ENCODE measurements around the gene NMT1. TPM values are rescaled to one million over a fixed set of nuclear protein-coding genes. Genes with fewer than 3 reads are reported as not detected.
"Not testable (repeated sequence)": the region's sequence is repeated elsewhere in the genome, so short reads cannot be mapped to it uniquely, and the experiment has no call there.

Gene NMT1
- total and polyA plus RNA-seq, 7 experiments from 2014 or later = 37.5 to 136 (median 84.2) TPM

DNA sequence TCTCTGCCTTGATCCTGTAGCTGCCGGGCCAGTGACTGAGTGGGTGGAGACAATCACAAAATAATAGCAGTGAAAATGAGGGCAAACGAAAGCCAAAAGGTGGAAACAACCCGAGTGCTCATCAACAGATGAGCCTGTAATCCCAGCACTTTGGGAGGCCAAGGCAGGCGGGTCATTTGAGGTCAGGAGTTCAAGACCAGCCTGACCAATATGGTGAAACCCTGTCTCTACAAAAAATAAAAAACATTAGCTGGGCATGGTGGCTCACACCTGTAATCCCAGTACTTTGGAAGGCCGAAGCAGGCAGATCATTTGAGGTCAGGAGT is 63.6 kb downstream of the NMT1 start:
- DNase-seq; H3K27ac ChIP-seq (ENCODE audit: low read depth, low read length); H3K4me1 Mint-ChIP-seq; H3K4me3 Mint-ChIP-seq; ATAC-seq; POLR2A ChIA-PET; intact Hi-C loops (cut with micrococcal nuclease); H3K27me3 ChIP-seq (ENCODE audit: control insufficient read depth in 2 of 2, insufficient read depth in 2 of 2, low read length in 2 of 2); H3K36me3 Mint-ChIP-seq; H3K9me3 Mint-ChIP-seq; H3K4me3 ChIP-seq (ENCODE audit: low read length); H3K27ac Mint-ChIP-seq; H3K9me3 ChIP-seq (ENCODE audit: control insufficient read depth in 2 of 3, low read length in 3 of 3); H3K36me3 ChIP-seq (ENCODE audit: control insufficient read depth in 2 of 3, insufficient read depth in 3 of 3, low read length in 3 of 3); H3K4me1 ChIP-seq (ENCODE audit: control insufficient read depth in 2 of 2, insufficient read depth in 2 of 2, low read length in 2 of 2): not testable (repeated sequence)
- CTCF ChIA-PET = interaction anchor here (0.6 kb wide), 1 partner anchor 9 kb away, joined by 6 read pairs; no protein-coding TSS in a partner anchor
- H3K27me3 Mint-ChIP-seq = peaks cover 0 to 15% (median 6%) of the 10 kb centered on the region in 5 donors

DNA sequence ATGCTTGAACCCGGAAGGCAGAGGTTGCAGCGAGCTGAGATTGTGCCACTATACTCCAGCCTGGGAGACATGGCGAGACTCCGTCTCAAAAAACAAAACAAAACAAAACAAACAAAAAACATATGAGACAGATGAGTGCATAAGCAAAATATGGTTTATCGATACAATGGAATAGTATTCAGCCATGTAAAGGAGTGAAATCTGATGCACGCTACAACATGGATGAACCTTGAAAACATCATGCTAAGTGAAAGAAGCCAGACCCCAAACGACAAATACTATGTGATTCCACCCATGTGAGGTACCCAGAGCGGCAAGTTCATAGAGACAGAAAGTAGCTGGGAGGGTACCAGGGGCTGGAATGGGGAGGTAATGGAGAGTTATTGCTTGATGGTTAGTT is 64.4 kb downstream of the NMT1 start:
- Mint-ChIP-seq H3K27me3 (peaks cover 0 to 18% (median 6%) of the 10 kb centered on the region in 5 donors), H3K4me3 (no peak overlapping the region), H3K36me3 (no peaks in the 10 kb centered on the region), H3K9me3 (no peaks in the 10 kb centered on the region), H3K27ac (no peak overlapping the region), H3K4me1 (peaks cover 0 to 2% (median 0%) of the 10 kb centered on the region in 7 donors)
- Histone ChIP-seq H3K27ac (ENCODE audit: low read depth, low read length) (no peak overlapping the region), H3K9me3 (ENCODE audit: control insufficient read depth in 2 of 3, low read length in 3 of 3) (no peaks in the 10 kb centered on the region), H3K36me3 (ENCODE audit: control insufficient read depth in 2 of 3, insufficient read depth in 3 of 3, low read length in 3 of 3) (no peaks in the 10 kb centered on the region), H3K27me3 (ENCODE audit: control insufficient read depth in 2 of 2, insufficient read depth in 2 of 2, low read length in 2 of 2) (no peaks in the 10 kb centered on the region), H3K4me1 (ENCODE audit: control insufficient read depth in 2 of 2, insufficient read depth in 2 of 2, low read length in 2 of 2) (no peaks in the 10 kb centered on the region), H3K4me3 (ENCODE audit: low read length) (no peak overlapping the region)
- intact Hi-C loops (cut with micrococcal nuclease) = no loop called here
- no peak for DNase-seq
- ChIA-PET CTCF (no interaction called here), POLR2A (no interaction called here)
- no peak for ATAC-seq

DNA sequence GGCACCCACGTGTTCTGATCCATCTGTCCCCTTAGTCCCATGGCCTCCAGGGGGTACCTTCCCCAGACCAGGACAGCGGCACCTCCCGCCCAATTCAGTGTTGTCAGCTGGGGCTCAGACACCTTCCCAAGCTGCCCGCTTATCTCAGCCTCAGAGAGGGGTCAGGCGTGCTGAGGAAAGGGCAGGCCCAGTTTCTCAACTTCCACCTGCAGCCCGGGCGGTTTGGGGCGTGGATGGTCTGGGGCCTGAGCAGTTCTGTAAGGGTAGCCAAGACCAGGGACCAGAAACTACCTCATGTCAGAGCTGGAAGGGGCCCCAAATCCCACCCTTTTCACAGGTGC is 66.1 kb downstream of the NMT1 start:
- ChIA-PET POLR2A (no interaction called here), CTCF (interaction anchor here (0.6 to 1.1 kb wide), 2 partner anchors 8 to 30 kb away, joined by 3 to 5 read pairs; partner anchors contain the start of gene ACBD4)
- Histone ChIP-seq H3K27me3 (ENCODE audit: control insufficient read depth in 2 of 2, insufficient read depth in 2 of 2, low read length in 2 of 2) (no peaks in the 10 kb centered on the region), H3K27ac (ENCODE audit: low read depth, low read length) (no peak overlapping the region), H3K4me1 (ENCODE audit: control insufficient read depth in 2 of 2, insufficient read depth in 2 of 2, low read length in 2 of 2) (no peaks in the 10 kb centered on the region), H3K4me3 (ENCODE audit: low read length) (no peak overlapping the region), H3K36me3 (ENCODE audit: control insufficient read depth in 2 of 3, insufficient read depth in 3 of 3, low read length in 3 of 3) (no peaks in the 10 kb centered on the region), H3K9me3 (ENCODE audit: control insufficient read depth in 2 of 3, low read length in 3 of 3) (no peaks in the 10 kb centered on the region)
- ATAC-seq (no peak), DNase-seq (no peak)
- Mint-ChIP-seq H3K9me3 (no peaks in the 10 kb centered on the region), H3K36me3 (no peaks in the 10 kb centered on the region), H3K27me3 (peaks cover 0 to 17% (median 0%) of the 10 kb centered on the region in 5 donors), H3K27ac (peak overlapping the region in 1 of 9 donors; percentile 21), H3K4me1 (peaks cover 0 to 4% (median 0%) of the 10 kb centered on the region in 7 donors), H3K4me3 (no peak overlapping the region)
- intact Hi-C loops (cut with micrococcal nuclease) = no loop called here

DNA sequence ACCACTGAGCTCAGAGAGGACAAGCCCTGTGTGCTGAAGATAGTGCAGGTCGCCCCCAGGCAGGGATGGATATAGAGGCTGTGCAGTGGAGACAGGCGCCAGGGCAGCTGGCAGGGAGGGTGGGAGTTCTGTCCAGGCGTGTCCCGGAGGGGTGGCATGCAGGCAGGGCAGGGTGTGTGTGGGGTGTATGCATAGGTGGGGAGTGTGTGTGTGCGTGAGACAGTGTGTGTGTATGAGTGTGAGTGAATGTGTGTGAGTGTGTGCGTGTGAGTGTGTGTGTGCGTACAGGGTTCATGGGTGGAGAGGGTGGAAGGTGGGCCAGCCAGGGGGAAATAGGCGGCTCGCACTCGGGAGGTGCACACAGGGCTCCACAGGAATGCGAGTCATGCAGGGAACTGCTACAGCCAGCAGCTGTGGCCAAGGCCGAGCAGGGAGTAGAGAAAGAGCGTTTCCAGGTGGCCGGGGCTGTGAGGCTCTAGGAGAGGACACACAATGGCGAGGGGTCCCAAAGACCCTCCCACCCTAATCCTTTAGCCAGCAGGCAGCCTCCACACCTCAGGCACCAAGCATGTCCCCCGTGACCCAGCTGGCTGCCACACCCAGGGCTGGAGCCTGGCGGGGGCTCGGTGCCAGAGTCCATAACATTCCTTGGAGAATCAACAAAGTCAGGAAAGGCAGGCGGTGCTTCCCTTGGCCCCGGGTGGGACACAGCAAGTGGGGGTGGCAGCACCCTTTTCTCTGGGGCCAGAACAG is 66.6 kb downstream of the NMT1 start:
- H3K27ac Mint-ChIP-seq = no peak overlapping the region
- no peak overlapping the region for H3K4me3 ChIP-seq (ENCODE audit: low read length)
- H3K9me3 ChIP-seq (ENCODE audit: control insufficient read depth in 2 of 3, low read length in 3 of 3) = no peaks in the 10 kb centered on the region
- no peaks in the 10 kb centered on the region for H3K9me3 Mint-ChIP-seq
- H3K27ac ChIP-seq (ENCODE audit: low read depth, low read length) = no peak overlapping the region
- DNase-seq (no peak), ATAC-seq (no peak)
- peaks cover 0 to 4% (median 0%) of the 10 kb centered on the region in 7 donors for H3K4me1 Mint-ChIP-seq
- H3K36me3 ChIP-seq (ENCODE audit: control insufficient read depth in 2 of 3, insufficient read depth in 3 of 3, low read length in 3 of 3) = peaks cover 0 to 2% (median 0%) of the 10 kb centered on the region in 3 experiments
- H3K27me3 Mint-ChIP-seq = peaks cover 0 to 14% (median 0%) of the 10 kb centered on the region in 5 donors
- no peaks in the 10 kb centered on the region for H3K4me1 ChIP-seq (ENCODE audit: control insufficient read depth in 2 of 2, insufficient read depth in 2 of 2, low read length in 2 of 2)
- no peaks in the 10 kb centered on the region for H3K27me3 ChIP-seq (ENCODE audit: control insufficient read depth in 2 of 2, insufficient read depth in 2 of 2, low read length in 2 of 2)
- H3K36me3 Mint-ChIP-seq = no peaks in the 10 kb centered on the region
- ChIA-PET CTCF (interaction anchor here (0.6 to 1.1 kb wide), 2 partner anchors 8 to 30 kb away, joined by 3 to 5 read pairs; partner anchors contain the start of gene ACBD4), POLR2A (interaction anchor here (13.3 kb wide), 1 partner anchor 21 kb away, joined by 232 read pairs; the partner anchor contains the start of gene HEXIM1)
- H3K4me3 Mint-ChIP-seq = no peak overlapping the region
- intact Hi-C loops (cut with micrococcal nuclease) = no loop called here

DNA sequence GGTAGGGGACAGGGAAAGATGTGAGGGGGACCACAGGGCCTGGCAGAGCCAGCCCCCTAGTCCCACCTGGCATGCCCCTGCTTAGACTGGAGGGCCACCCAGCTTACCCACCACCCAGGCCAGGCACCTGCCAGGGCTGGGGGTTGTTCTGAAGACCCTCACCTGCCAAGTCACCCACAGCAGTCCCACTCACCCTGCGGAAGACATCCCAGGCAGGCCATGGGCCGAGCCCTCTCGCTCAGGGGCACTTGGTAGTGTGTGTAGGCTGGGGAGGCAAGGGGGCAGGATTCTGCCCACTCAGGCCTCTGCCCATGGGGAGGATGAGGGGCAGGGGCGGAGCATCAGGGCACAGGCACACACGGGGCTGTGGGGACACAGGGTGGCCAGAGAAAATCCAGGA is 67.2 kb downstream of the NMT1 start:
- H3K4me3 Mint-ChIP-seq = no peak overlapping the region
- CTCF ChIA-PET = no interaction called here
- Histone ChIP-seq H3K9me3 (ENCODE audit: control insufficient read depth in 2 of 3, low read length in 3 of 3) (no peaks in the 10 kb centered on the region), H3K36me3 (ENCODE audit: control insufficient read depth in 2 of 3, insufficient read depth in 3 of 3, low read length in 3 of 3) (peaks cover 0 to 7% (median 0%) of the 10 kb centered on the region in 3 experiments), H3K27me3 (ENCODE audit: control insufficient read depth in 2 of 2, insufficient read depth in 2 of 2, low read length in 2 of 2) (no peaks in the 10 kb centered on the region), H3K27ac (ENCODE audit: low read depth, low read length) (no peak overlapping the region), H3K4me1 (ENCODE audit: control insufficient read depth in 2 of 2, insufficient read depth in 2 of 2, low read length in 2 of 2) (no peaks in the 10 kb centered on the region), H3K4me3 (ENCODE audit: low read length) (no peak overlapping the region)
- POLR2A ChIA-PET = interaction anchor here (13.3 kb wide), 1 partner anchor 20 kb away, joined by 232 read pairs; the partner anchor contains the start of gene HEXIM1
- H3K36me3 Mint-ChIP-seq = no peaks in the 10 kb centered on the region
- H3K27ac Mint-ChIP-seq = no peak overlapping the region
- DNase-seq (no peak), ATAC-seq (no peak)
- intact Hi-C loops (cut with micrococcal nuclease) = no loop called here
- peaks cover 0 to 10% (median 0%) of the 10 kb centered on the region in 5 donors for H3K27me3 Mint-ChIP-seq
- H3K4me1 Mint-ChIP-seq = peaks cover 0 to 4% (median 0%) of the 10 kb centered on the region in 7 donors
- H3K9me3 Mint-ChIP-seq = no peaks in the 10 kb centered on the region

DNA sequence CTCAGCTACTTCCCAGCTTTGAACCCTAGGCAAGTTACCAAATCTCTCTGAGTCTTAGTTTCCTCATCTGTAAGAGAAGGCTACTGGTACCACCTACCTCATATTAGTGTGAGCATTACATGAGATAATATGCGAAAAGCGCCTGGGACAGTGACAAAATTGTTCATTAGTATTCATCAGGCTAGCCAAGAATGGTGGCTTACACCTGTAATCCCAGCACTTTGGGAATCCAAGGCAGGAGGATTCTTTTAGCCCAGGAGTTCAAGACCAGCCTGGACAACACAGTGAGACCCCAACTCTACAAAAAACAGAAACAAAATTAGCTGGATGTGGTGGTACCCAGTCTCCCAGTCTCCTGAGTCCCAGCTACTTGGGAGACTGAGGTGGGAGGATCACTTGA is 67.9 kb downstream of the NMT1 start:
- ATAC-seq (no peak), DNase-seq (no peak)
- Mint-ChIP-seq H3K4me1 (peaks cover 2 to 6% (median 5%) of the 10 kb centered on the region in 7 donors), H3K27me3 (peaks cover 0 to 10% (median 0%) of the 10 kb centered on the region in 5 donors), H3K4me3 (no peak overlapping the region), H3K9me3 (no peaks in the 10 kb centered on the region), H3K36me3 (no peaks in the 10 kb centered on the region), H3K27ac (no peak overlapping the region)
- Histone ChIP-seq H3K9me3 (ENCODE audit: control insufficient read depth in 2 of 3, low read length in 3 of 3) (no peaks in the 10 kb centered on the region), H3K27me3 (ENCODE audit: control insufficient read depth in 2 of 2, insufficient read depth in 2 of 2, low read length in 2 of 2) (no peaks in the 10 kb centered on the region), H3K27ac (ENCODE audit: low read depth, low read length) (no peak overlapping the region), H3K4me3 (ENCODE audit: low read length) (no peak overlapping the region), H3K36me3 (ENCODE audit: control insufficient read depth in 2 of 3, insufficient read depth in 3 of 3, low read length in 3 of 3) (peaks cover 0 to 7% (median 0%) of the 10 kb centered on the region in 3 experiments), H3K4me1 (ENCODE audit: control insufficient read depth in 2 of 2, insufficient read depth in 2 of 2, low read length in 2 of 2) (no peaks in the 10 kb centered on the region)
- ChIA-PET CTCF (no interaction called here), POLR2A (interaction anchor here (13.3 kb wide), 1 partner anchor 20 kb away, joined by 232 read pairs; the partner anchor contains the start of gene HEXIM1)
- intact Hi-C loops (cut with micrococcal nuclease) = no loop called here

Data from naive thymus-derived CD4-positive, alpha-beta T cell (primary cell).